ENCODE measurements around the gene PABPN1L. TPM values are rescaled to one million over a fixed set of nuclear protein-coding genes. Genes with fewer than 3 reads are reported as not detected.

PABPN1L gene
- total and polyA plus RNA-seq, 2 of the 4 experiments (the other 2 are of a cell fraction), result not detected

- in situ Hi-C loops (cut with MboI; ENCODE audit: low sequenced_read_pairs) (no loop called here), intact Hi-C loops (cut with micrococcal nuclease) (no loop called here), dilution Hi-C loops (cut with HindIII; ENCODE audit: low sequenced_read_pairs, unreplicated experiment) (no loop called here)
- Histone ChIP-seq H3K36me3 (ENCODE audit: control insufficient read depth, insufficient read depth, low read length) (peaks cover 23% of the 10 kb centered on the region), H4K20me1 (ENCODE audit: insufficient read depth, low read length) (peaks cover 3% of the 10 kb centered on the region; the same call in 1 of the 2 replicates), H3K27me3 (ENCODE audit: control insufficient read depth, insufficient read depth, low read length) (no peaks in the 10 kb centered on the region), H4K5ac (ENCODE audit: low read depth, low read length) (no peak overlapping the region), H2BK120ac (ENCODE audit: low read depth, low read length) (no peak overlapping the region), H2AK9ac (replicated peaks; ENCODE audit: low read depth, low read length, poor library complexity) (no peak overlapping the region), H2AK5ac (ENCODE audit: low read depth, low read length) (no peak overlapping the region), H2AFZ (replicated peaks; ENCODE audit: low read length, poor library complexity) (no peak overlapping the region), H4K8ac (ENCODE audit: low read depth in 2 of 2, low read length in 2 of 2) (no peak overlapping the region), H3K79me1 (ENCODE audit: low read depth in 1 of 2, low read length in 2 of 2) (peaks cover 4 to 16% of the 10 kb centered on the region in 2 experiments; a peak in 2 of 4 replicates), H3K23ac (ENCODE audit: low read depth, low read length) (no peak overlapping the region), H3K4me3 (ENCODE audit: insufficient read depth, low read depth, low read length) (no peak overlapping the region), H3K9ac (ENCODE audit: low read depth, low read length) (no peak overlapping the region), H3K9me3 (ENCODE audit: control insufficient read depth, insufficient read depth, low read length) (no peaks in the 10 kb centered on the region), H3K56ac (ENCODE audit: extremely low read depth, insufficient read depth, low read length) (no peak overlapping the region), H4K91ac (ENCODE audit: insufficient read depth, low read depth, low read length) (no peak overlapping the region), H3K27ac (ENCODE audit: insufficient read depth, low read length) (no peak overlapping the region), H3K14ac (replicated peaks; ENCODE audit: low read depth, low read length) (no peak overlapping the region), H2BK15ac (ENCODE audit: low read depth, low read length) (no peak overlapping the region), H3K9me1 (ENCODE audit: insufficient read depth, low read length) (no peaks in the 10 kb centered on the region), H3K4me1 (ENCODE audit: control insufficient read depth, insufficient read depth, low read length) (peaks cover 3% of the 10 kb centered on the region; the same call in 1 of the 2 replicates), H3K4ac (ENCODE audit: low read depth, low read length) (no peak overlapping the region), H3K4me2 (ENCODE audit: low read depth, low read length) (no peak overlapping the region), H2BK20ac (ENCODE audit: low read depth, low read length) (no peak overlapping the region), H3K18ac (ENCODE audit: low read depth, low read length) (no peak overlapping the region), H2BK5ac (ENCODE audit: low read depth, low read length, poor library complexity, severe bottlenecking) (no peak overlapping the region)
- ChIA-PET POLR2A (ENCODE audit: unreplicated experiment) (no interaction called here), CTCF (interaction anchor here (1.6 kb wide), 1 partner anchor 13 kb away, joined by 6 read pairs; no protein-coding TSS in a partner anchor)
- 93% methylated on average over 2 of the region's 11 CpGs; no CpG with 5 or more reads in 1 of the 2 experiments for WGBS, 2 experiments (ENCODE audit: extremely low coverage in 2 of 2, insufficient read length in 1 of 2)
- ATAC-seq (ENCODE audit: low read depth) (no peak; the same call in 1 of the 2 replicates), DNase-seq (no peak)
- TF ChIP-seq POLR2A (IDR thresholded peaks at IDR 0.05; ENCODE audit: low read depth, low read length) (no peak), SMC3 (IDR thresholded peaks at IDR 0.05; ENCODE audit: low read depth, low read length) (no peak), USF2 (IDR thresholded peaks at IDR 0.05; ENCODE audit: low read depth, low read length) (no peak), RAD21 (IDR thresholded peaks at IDR 0.05; ENCODE audit: low read length) (no peak), BHLHE40 (IDR thresholded peaks at IDR 0.05; ENCODE audit: low read depth, low read length) (no peak), RCOR1 (IDR thresholded peaks at IDR 0.05; ENCODE audit: insufficient replicate concordance, low read length) (no peak), ELK1 (IDR thresholded peaks at IDR 0.05; ENCODE audit: borderline replicate concordance, low read depth, low read length) (no peak), FOS (IDR thresholded peaks at IDR 0.05; ENCODE audit: low read depth, low read length) (no peak), MAFK (IDR thresholded peaks at IDR 0.05; ENCODE audit: low read depth, low read length) (no peak), MAZ (IDR thresholded peaks at IDR 0.05; ENCODE audit: borderline replicate concordance, low read depth, low read length) (no peak), NFE2L2 (IDR thresholded peaks at IDR 0.05; ENCODE audit: low read depth, low read length) (no peak), CHD1 (IDR thresholded peaks at IDR 0.05; ENCODE audit: low read depth, low read length) (no peak)
- BruUV-seq (replicated peaks), result no TSS peak
Measured at GRCh38 chr16:88844419-88845036, 21.9 kb downstream of the PABPN1L start.

All from IMR-90 (cell line).